Right ventricle myocardium inferior (tissue), 1 donor: ENCODE results near the gene HECTD4. TPM values are rescaled to one million over a fixed set of nuclear protein-coding genes. Genes with fewer than 3 reads are reported as not detected.
A peak's percentile ranks its signal among the peaks of the same experiment; 100 is the strongest.
"Not testable (repeated sequence)": the region's sequence is repeated elsewhere in the genome, so short reads cannot be mapped to it uniquely, and the experiment has no call there.

ENCODE experiments used
- ATAC-seq: fragments of 200-7000 bp; cut with Tn5 transposase; one replicate; pipeline ENCODE4 v1.9.1; 2020; ENCODE audit warnings: mild to moderate bottlenecking, moderate library complexity
- DNase-seq: peaks from one replicate; pipeline ENCODE4 v3.0.0; 2021; ENCODE audit errors: missing footprints
- intact Hi-C: fragments of 100-400 bp; cut with DNase I; formaldehyde crosslinking; loops from one replicate; pipeline ENCODE4 v1.11.0; 2022
- total RNA-seq: library from RNA; stranded (reverse); fragmentation: NEBNext Ultra II Directional; extraction: Animal tissue kit (Norgen Biotek cat#: 25700); gene quantifications from one replicate; pipeline ENCODE4 v1.2.1, GENCODE V29; 2021
- donor health status: DM: no; HTN: yes; CAD: no; lungs with severe emphysema.

Gene HECTD4
- total RNA-seq, 1 donor from 2014 or later, result 22.6 TPM

DNA sequence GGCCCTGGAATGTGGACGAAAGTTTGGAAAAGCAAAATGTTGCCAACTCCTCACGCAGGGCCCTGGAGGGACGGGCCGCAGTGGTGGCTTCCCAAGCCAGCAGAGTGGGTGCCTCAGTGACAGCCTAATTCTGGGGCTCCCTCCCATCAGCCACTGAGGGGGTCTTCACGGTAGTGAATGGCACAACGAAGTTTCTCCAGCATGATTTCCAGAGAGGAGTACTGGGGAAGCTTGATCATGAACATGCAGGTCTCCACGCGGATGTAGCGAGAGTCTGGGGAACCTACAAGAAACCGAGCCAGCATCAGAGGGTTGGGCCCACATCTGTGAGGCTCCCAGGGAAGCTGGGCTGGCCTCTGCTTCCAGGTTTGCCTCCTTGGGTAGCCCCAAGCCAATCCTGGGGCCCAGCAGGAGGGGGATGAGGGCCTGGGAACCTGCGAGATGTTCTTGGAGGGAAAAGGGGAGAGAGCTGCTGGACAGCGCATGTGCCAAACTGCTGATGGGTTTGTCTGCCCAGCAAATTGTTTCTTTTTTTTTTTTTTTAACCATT lies 219.9 kb downstream of the HECTD4 start:
- no peak for DNase-seq
- intact Hi-C loops, result no loop called here
- no peak for ATAC-seq

- DNase-seq (no peak), ATAC-seq (peak; percentile 28)
- intact Hi-C loops, result no loop called here
These were observed 220.5 kb downstream of the HECTD4 start for GRCh38 chr12:112161711-112162110.

- ATAC-seq, result no peak
- intact Hi-C loops, result no loop called here
- DNase-seq, result no peak
These were observed 221.6 kb downstream of the HECTD4 start for GRCh38 chr12:112160611-112161010.

DNA sequence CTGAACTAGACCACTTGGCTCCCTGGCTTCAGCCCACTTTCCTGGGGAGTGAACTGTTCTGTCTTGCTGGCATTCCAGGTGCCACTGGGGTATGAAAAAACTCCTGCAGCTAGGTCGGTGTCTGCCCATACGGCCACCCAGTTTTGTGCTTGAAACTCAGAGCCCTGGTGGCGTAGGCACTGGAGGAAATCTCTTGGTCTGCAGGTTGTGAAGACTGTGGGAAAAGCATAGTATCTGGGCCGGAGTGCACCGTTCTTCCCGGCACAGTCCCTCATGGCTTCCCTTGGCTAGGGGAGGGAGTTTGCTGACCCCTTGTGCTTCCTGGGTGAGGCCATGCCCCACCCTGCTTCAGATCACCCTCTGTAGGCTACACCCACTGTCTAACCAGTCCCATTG lies 223.1 kb downstream of the HECTD4 start:
- ATAC-seq (no peak), DNase-seq (no peak)
- intact Hi-C loops, result no loop called here

GRCh38 chr12:112158461-112159145 lies 223.6 kb downstream of the HECTD4 start:
- intact Hi-C loops, DNase-seq, ATAC-seq: not testable (repeated sequence)

DNA sequence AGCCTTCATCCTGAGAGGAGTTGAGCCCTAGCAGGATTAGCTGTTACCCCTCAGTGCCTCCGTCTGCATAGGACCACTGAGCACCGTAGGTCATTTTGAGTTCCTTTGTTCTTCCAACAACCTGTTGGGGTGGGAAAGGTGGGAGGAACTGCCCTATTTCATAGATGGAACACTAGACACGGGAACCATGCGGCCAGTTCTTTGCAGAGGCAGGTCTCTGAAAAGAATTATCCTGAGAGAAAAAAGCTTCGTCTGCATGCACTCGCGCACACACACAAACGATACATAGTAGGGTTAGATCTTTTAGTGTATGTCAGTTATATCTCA lies 228.4 kb downstream of the HECTD4 start:
- intact Hi-C loops, result no loop called here
- DNase-seq (no peak), ATAC-seq (no peak)

DNA sequence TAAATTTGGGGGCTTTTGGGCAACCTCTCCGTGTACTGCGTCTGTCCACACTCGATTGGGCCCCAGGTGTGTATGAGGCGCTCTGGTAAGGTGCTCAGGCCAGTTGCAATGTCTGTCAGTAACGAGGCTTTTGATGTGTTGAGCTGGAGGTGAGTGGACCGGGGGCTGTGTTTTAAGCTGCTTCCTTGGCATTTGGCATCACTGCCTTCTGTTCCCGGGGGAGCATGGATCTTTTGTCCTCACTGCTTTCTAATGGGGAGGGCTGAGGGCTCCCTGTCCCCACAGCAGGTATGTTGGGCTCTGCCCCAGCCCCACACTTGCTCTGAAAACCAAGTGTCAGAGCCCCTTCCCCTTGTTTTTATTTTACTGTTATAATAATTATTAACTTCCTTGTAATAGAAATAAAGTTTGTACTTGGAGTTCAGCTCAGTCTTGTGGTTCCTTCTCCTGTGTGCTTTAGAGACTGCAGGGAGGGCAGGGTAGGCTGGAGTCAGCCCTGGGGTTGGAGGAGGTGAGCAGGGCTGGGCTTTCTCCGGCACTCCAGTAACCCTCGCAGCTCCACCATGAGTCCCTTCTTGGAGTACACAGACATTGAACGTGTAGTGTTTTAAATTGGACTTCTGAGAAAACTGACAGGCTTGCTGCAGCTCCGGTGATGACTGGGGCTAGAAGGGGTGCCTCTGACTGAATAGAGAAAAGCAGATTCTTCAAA lies 228.9 kb downstream of the HECTD4 start:
- ATAC-seq (no peak), DNase-seq (no peak)
- intact Hi-C loops, result no loop called here

DNA sequence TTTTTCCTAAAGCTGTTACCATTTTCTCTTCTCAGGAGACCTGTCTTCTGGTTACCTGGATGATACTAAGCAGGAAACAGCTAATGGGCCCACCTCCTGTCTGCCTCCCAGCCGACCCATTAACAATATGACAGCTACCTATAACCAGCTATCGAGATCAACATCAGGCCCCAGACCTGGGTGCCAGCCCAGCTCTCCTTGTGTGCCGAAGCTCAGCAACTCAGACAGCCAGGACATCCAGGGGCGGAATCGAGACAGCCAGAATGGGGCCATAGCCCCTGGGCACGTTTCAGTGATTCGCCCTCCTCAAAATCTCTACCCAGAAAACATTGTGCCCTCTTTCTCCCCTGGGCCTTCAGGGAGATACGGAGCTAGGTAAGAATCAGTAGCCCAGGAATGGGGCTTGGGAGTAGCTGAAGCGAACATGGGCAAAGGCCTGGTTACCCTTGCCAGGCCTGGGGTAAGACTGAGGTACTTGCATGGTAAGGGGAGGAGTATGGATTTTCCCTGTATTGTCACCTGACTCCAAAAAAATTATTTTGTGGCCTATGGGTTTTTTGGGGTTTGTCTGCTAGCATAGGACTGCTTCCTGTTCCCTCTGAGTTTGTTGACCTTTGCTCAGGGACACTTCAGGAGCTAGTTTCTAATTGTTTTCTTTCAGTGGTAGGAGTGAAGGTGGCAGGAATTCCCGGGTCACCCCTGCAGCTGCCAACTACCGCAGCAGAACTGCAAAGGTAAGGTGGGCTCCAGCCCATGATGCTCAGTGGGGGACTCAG lies 230.3 kb downstream of the HECTD4 start:
- no peak for ATAC-seq
- intact Hi-C loops, result no loop called here
- DNase-seq, result no peak

GRCh38 chr12:112149596-112149995 lies 232.6 kb downstream of the HECTD4 start:
- no peak for DNase-seq
- intact Hi-C loops, result no loop called here
- no peak for ATAC-seq

DNA sequence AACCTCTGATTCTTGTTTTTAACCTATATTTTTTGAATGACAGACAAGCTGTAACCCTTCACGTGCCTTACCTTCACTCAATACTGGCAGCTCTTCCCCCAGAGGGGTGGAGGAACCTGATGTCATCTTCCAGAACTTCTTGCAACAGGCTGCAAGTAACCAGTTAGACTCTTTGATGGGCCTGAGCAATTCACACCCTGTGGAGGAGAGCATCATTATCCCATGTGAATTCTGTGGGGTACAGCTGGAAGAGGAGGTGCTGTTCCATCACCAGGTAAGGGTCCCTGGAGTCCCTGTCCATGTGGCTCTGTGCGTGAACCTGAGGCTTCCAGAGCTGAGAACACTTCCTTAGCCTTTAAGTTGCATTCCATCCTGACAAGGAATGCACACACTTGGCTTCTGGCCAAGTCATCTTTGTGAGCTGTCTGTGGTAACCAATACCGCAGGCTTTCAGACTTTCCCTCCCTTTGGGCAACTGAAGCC lies 234.2 kb downstream of the HECTD4 start:
- DNase-seq (no peak), ATAC-seq (no peak)
- intact Hi-C loops, result no loop called here

DNA sequence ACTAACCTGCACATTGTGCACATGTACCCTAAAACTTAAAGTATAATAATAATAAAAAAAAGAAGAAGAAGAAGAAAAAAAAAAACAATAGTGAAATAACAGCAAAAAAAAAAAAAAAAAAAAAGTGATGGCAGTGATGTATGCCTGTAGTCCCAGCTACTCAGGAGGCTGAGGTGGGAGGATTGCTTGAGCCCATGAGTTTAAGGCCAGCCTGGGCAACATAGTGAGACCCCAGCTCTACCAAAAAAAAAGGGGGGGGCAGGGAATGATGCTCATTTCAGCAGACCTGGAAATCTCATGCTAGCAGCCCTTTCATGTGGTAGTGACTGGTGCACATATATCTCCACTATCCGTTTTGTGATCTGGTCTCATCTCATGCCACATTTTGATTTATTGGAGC lies 236.1 kb downstream of the HECTD4 start:
- ATAC-seq (no peak), DNase-seq (no peak)
- intact Hi-C loops, result no loop called here

DNA sequence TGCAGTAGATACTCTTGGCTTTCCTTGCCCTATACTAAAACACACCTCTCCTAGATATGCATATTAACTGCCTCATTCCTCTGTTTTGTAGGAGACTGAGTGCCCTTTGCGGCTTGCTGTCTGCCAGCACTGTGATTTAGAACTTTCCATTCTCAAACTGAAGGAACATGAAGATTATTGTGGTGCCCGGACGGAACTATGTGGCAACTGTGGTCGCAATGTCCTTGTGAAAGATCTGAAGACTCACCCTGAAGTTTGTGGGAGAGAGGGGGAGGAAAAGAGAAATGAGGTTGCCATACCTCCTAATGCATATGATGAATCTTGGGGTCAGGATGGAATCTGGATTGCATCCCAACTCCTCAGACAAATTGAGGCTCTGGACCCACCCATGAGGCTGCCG lies 241.5 kb downstream of the HECTD4 start:
- intact Hi-C loops, result no loop called here
- ATAC-seq, result no peak

DNA sequence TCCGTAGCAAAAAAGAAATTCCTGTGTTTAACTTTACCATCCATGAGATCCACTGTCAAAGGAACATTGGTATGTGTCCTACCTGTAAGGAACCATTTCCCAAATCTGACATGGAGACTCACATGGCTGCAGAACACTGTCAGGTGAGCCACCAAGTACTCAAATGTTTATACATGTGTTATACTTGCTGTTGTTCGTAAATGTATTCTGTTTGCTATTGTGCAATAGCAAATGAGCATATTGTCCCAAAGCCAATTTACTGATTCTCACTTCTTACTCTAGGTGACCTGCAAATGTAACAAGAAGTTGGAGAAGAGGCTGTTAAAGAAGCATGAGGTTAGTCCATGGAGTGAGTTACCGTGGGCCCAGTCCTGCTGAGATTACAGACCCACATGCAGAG lies 247.5 kb downstream of the HECTD4 start:
- DNase-seq (no peak), ATAC-seq (no peak)
- intact Hi-C loops, result no loop called here

More for the DNA sequence above, 241.5 kb downstream of the HECTD4 start:
- DNase-seq, result no peak

- ATAC-seq (no peak), DNase-seq (no peak)
These were observed 248.8 kb downstream of the HECTD4 start for GRCh38 chr12:112133418-112133817.

DNA sequence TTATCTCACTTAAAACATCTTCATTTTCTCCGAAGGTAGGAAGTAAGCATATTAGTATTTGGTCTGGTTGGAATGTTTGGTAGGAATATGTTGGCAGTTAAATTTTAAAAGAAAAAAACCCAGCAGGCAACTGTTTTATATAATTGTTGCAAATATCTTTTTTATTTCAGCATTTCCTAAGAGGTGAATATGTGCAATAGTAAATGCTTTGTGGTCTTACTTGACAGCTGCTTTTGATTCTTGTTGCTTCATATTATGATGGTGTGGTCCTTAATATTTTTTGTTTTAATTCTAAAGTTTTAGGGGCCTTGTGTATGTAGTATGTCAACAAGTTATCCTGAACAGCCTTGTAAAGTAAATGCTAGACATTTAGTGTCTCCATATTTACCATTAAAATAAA lies 250.5 kb downstream of the HECTD4 start:
- no peak for ATAC-seq
- intact Hi-C loops, result no loop called here
- no peak for DNase-seq

More at GRCh38 chr12:112133418-112133817, 248.8 kb downstream of the HECTD4 start:
- intact Hi-C loops, result no loop called here

- intact Hi-C loops, result no loop called here
- DNase-seq, result no peak
- ATAC-seq, result no peak
These were observed 251.7 kb downstream of the HECTD4 start for GRCh38 chr12:112130441-112130998.

GRCh38 chr12:112126911-112127310 lies 255.3 kb downstream of the HECTD4 start:
- intact Hi-C loops, result loop anchor here (10.0 kb wide), 1 partner anchor 258 kb away; the partner anchor contains the start of gene HECTD4
- ATAC-seq (no peak), DNase-seq (no peak)

GRCh38 chr12:112126000-112126438 lies 256.2 kb downstream of the HECTD4 start:
- DNase-seq (no peak), ATAC-seq (no peak)
- intact Hi-C loops, result loop anchor here (1.0 to 10.0 kb wide), 2 partner anchors 18 to 259 kb away; partner anchors contain the start of genes HECTD4 and NAA25
